HG03108 (cell line): ENCODE results near the gene RRP7A.
"Not testable (repeated sequence)": the region's sequence is repeated elsewhere in the genome, so short reads cannot be mapped to it uniquely, and the experiment has no call there.

Source experiments
- ATAC-seq: cut with Tn5 transposase; IDR thresholded peaks from one replicate; pipeline ENCODE4 v1.9.1; 2021; ENCODE audit warnings: moderate library complexity; ENCODE audit not compliant: unreplicated experiment

Gene RRP7A

DNA sequence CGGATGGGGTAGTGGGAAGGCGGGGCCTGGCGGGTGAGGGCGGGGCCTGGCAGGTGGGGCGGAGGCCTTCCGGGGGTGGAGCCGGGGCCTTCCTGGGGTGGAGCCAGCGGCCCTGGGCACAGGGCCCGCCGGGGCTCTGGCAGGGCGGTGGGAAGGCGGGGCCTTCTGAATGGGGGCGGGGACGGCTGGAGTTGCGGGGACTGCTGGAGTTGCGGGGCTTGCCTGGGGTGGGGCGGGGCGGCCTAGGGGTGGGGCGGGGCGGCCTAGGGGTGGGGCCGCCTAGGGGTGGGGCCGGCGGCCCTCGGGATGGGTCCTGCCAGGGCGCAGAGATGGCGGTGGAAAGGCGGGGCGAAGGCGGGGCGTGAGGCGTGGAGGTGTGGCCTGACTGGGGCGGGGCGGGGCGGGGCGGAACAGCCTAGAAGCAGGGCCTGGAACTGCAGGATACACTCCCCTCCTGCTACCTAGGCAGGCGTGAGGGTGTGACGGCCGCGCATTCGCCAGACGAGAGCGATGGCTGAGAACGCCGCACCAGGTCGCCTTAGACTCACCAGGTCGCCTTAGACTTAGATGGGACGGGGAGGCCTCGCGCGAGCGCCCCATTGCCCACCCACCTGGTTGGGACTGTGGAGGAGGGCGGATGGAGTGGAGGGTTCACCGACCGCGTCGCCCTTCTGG lies 19.3 kb downstream of the RRP7A start:
- peak; percentile 61 for ATAC-seq

GRCh38 chr22:42499773-42500160 lies 19.8 kb downstream of the RRP7A start:
- not testable (repeated sequence) for ATAC-seq

DNA sequence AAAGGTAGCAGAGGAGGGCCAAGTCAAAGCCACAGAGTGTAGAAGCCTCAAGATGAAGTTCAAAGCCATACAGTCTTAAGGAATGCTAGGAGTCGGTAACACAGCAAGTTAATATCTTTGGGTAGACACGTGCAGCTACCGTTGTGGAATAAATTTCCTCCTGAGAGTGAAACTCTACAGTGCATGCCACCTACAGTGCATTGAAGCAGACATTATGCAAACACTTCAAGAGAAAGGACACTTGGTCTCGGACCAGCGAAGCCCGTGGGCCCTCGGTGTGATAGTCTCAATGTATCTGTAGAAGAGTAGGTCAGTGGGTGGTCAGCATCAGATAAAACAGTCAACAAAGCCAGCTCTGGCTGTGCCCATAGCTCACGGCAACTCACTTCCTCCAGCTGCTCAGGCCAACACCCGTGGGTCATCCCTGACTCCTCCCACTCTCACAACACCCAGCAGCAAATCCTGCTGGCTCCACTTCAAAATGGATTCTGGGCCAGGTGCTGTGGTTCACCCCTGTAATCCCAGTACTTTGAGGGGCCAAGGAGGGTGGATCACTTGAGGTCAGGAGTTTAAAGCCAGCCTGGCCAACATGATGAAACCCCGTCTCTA lies 24.0 kb downstream of the RRP7A start:
- ATAC-seq: not testable (repeated sequence)

- ATAC-seq: no peak
Observed at GRCh38 chr22:42493393-42493792, 26.2 kb downstream of the RRP7A start.

DNA sequence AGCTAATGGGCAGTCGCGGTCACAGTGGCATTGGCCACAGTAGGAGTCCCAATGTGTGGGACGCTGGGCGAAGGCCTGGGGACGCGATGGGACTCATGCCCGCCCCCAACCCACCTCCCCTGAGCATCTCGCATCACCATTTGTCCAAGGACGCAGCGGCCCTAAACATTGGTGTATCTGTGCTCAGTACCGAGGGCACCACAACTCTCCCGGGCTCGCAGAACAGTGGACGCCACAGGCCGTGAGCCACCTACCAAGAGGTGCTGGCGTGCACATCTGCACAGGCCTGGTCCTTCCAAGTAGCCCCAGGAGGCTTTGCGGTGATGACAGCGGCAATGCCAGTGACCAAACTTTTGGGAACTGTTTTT lies 27.3 kb downstream of the RRP7A start:
- ATAC-seq: no peak

GRCh38 chr22:42490243-42490832 lies 29.3 kb downstream of the RRP7A start:
- ATAC-seq: no peak

- ATAC-seq: no peak
Observed at GRCh38 chr22:42489000-42489399, 30.6 kb downstream of the RRP7A start.

DNA sequence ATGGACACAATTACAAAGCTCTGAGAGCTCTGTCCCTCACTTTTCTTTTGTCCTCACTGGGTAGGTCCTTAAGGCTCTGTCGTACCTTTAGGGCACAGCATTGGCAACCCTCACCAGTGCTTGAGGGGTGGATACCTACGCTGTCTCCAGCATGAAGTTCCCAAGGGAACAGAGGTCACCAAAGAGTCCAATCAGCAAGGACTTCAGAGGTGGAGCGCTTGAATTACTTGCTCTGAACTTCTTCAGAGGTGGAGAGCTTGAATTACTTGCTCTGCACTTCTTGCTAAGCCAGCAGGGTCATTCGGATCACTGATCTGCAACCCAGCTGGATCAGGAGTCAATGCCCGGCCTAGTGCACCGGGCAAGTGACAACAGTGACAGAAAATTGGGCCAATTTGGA lies 35.1 kb downstream of the RRP7A start:
- ATAC-seq: no peak

GRCh38 chr22:42483610-42484223 lies 35.9 kb downstream of the RRP7A start:
- ATAC-seq: not testable (repeated sequence)

GRCh38 chr22:42475122-42475521 lies 44.5 kb downstream of the RRP7A start:
- no peak for ATAC-seq

DNA sequence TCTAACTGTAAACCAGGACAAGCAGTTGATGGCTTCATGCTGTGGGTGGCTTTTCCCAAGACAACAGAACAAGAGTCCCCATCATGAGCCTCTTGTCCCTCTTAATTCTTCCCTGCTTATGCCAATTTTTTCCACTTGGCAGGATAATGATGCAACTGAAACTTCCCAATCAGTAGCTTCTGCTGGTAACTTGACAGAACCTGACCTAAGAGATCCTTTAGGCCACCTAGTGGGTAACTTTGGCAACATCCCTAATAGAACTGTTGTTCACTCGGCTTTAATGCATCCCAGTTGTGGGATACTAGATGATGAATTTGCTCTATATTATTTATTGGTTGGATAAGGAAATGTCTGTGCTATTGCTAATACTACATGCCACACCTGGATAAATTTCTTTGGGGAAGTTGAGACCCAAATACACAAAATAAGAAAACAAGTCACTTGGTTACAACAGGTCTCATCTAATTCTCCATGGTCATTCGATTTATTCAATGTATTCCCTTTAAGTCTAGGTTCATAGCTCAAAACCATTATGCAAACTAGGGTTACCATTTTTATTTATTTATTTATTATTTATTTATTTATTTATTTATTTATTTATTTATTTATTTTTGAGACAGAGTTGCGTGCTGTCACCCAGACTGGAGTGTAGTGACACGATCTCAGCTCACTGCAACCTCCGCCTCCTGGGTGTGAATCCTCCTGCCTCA lies 46.0 kb downstream of the RRP7A start:
- no peak for ATAC-seq

DNA sequence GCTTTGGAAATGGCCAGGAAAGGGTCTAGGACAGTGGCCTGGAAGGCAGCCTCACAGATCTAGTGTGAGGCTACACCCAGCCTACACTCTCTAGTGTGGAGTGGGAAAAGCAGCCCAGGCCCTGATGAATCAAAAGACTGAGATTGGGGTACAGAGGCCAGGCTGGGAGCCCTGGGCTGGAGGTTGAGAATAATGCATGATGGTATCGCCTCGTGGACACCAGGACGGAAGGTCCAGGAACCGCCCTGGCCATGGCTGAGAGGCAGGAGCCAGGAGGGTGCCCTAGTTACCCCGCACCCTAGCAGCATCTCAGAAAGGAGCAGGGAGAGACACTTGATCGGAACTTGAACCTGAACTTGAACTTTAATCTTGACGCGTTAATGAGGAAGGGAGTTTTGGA lies 46.9 kb downstream of the RRP7A start:
- no peak for ATAC-seq

DNA sequence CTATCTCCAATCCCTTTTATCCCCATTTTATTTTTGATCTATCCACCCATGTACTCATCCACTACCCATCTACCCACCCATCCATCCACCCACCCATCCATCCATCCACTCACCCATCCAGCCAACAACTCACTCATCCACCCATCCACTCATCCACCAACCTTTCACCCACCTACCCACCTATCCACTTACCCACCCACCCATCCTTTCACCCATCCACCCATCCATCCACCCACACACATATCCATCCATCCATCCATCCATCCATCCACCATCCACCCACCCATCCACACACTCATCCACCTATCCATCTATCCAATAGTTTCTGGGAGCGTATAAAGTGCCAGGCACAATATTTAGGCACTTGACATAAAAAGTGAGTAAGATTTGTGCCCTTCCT lies 48.2 kb downstream of the RRP7A start:
- ATAC-seq: no peak

DNA sequence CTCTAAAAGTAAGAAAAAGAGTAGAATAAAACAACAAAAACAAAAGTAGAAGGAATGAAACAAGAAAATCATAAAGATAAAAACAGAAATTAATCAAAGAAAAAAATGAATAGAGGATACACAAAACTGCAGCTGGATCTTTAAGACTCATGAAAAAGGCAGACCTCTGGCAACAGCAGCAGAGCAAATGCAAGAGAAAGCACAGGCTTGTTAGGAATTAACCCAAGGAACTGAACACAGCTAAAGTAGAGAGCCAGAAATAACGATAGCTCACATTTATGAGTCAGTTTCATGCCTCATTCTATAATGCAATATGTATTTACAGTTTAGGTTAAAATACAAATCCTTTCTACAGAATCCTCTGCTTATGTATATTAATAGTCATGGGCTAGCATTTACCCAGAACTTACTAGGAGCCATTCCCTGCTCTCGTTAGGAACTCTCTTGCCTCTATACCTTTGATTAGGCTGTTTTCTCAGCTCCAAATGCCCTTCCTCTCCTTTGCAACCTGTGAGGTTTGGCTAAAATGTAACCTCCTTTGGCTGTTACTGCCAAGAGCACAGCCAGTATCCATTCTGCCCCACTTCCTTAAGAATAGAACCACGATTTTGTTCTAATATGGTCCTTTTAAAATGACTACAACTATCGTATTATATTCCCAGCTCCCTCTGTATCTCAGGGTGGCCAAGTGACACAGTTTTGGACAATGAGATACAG lies 49.1 kb downstream of the RRP7A start:
- no peak for ATAC-seq

- no peak for ATAC-seq
Observed at GRCh38 chr22:42468841-42469240, 50.8 kb downstream of the RRP7A start.

- no peak for ATAC-seq
Observed at GRCh38 chr22:42462016-42462415, 57.6 kb downstream of the RRP7A start.

DNA sequence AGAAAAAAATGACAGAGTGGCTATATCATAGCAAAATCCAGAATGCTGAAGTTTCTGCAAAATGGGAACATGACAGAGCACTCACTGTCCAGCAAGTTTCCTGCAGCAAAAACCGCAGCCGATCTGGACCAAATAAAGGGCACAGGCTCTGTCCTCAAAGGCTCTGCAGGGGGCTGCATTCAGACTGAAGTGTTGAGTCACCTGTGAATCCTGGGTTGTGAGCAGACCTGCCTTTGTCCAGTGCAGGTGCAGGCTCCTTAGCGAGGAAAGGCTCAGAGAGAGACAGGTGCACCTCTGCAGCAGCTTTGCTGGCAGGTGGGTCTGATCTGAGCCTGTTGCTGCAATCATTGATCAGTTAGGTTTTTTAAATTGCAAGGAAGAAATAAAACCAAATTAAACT lies 58.1 kb downstream of the RRP7A start:
- no peak for ATAC-seq
